Loucy (cell line): ENCODE data around the gene MVD.

Source experiments
- CTCF ChIP-seq: fragments of 200-600 bp; sonication (generic); conservative IDR thresholded peaks from 2 replicates; pipeline ENCODE4 v1.5.1; 2014; ENCODE audit warnings: mild to moderate bottlenecking, antibody characterized with exemption, low read length
- EZH2phosphoT487 ChIP-seq: fragments of 200-600 bp; IDR thresholded peaks from 2 replicates; pipeline ENCODE4 v1.6.1; 2018; ENCODE audit warnings: antibody characterized with exemption, mild to moderate bottlenecking, moderate library complexity, borderline replicate concordance

GRCh38 chr16:88640498-88641247 lies 22.2 kb downstream of the MVD start:
- TF ChIP-seq CTCF: no peak
- no peak for TF ChIP-seq EZH2phosphoT487
